Uterus (tissue), 2 donors: Measurements from ENCODE around the gene LCN1.

ENCODE experiments used
- POLR2A ChIP-seq, 2 donors: fragments of 450-650 bp; IDR thresholded peaks; one replicate each; pipeline ENCODE4 v1.6.1; 2016; ENCODE audit warnings: antibody characterized with exemption in 2 of 2, mild to moderate bottlenecking in 1 of 2, moderate library complexity in 1 of 2
- TF ChIP-seq, protein P1 (sequence below), 4 experiments: fragments of 200-600 bp in 2 of 4; fragments of 450-650 bp in 2 of 4; sonication (generic) in 2 of 4; IDR thresholded peaks; one replicate each; pipeline ENCODE4 v1.5.1; 2016 to 2019; ENCODE audit warnings: antibody characterized with exemption in 4 of 4, mild to moderate bottlenecking in 2 of 4, moderate library complexity in 1 of 4

- TF ChIP-seq POLR2A (IDR thresholded peaks at IDR 0.05): no peak
- TF ChIP-seq, protein P1, sequence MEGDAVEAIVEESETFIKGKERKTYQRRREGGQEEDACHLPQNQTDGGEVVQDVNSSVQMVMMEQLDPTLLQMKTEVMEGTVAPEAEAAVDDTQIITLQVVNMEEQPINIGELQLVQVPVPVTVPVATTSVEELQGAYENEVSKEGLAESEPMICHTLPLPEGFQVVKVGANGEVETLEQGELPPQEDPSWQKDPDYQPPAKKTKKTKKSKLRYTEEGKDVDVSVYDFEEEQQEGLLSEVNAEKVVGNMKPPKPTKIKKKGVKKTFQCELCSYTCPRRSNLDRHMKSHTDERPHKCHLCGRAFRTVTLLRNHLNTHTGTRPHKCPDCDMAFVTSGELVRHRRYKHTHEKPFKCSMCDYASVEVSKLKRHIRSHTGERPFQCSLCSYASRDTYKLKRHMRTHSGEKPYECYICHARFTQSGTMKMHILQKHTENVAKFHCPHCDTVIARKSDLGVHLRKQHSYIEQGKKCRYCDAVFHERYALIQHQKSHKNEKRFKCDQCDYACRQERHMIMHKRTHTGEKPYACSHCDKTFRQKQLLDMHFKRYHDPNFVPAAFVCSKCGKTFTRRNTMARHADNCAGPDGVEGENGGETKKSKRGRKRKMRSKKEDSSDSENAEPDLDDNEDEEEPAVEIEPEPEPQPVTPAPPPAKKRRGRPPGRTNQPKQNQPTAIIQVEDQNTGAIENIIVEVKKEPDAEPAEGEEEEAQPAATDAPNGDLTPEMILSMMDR (IDR thresholded peaks at IDR 0.05): no peak
These were observed 35.9 kb upstream of the LCN1 start for GRCh38 chr9:135485385-135485784.
